Subcutaneous adipose tissue (tissue), 4 donors: ENCODE measurements around the gene RPAP3. TPM values are rescaled to one million over a fixed set of nuclear protein-coding genes. Genes with fewer than 3 reads are reported as not detected.

ENCODE experiments used
- CTCF ChIP-seq: fragments of 450-650 bp; IDR thresholded peaks from one replicate; pipeline ENCODE4 v1.5.1; 2016; ENCODE audit warnings: low read depth, mild to moderate bottlenecking, control low read depth, antibody characterized with exemption, moderate library complexity
- total RNA-seq, 4 donors: library from RNA; depleted of rRNA; stranded (reverse); fragments of >200 nt; gene quantifications; one replicate each; pipeline ENCODE4 v1.1.0, GENCODE V29; 2016

Gene RPAP3
- total RNA-seq, 4 donors from 2014 or later: 10.0 to 24.1 (median 14.2) TPM

GRCh38 chr12:47612953-47613352, 92.9 kb downstream of the RPAP3 start:
- TF ChIP-seq CTCF: no peak

GRCh38 chr12:47611906-47612305, 93.9 kb downstream of the RPAP3 start:
- TF ChIP-seq CTCF: no peak

Other genes with a start within 250 kb of the RPAP3 start
- 1 to 10 TPM in 1 of 4 donors, under 1 TPM in 1, not detected in 2; 0.33 to 3.2 TPM for gene ENDOU, start 19.5 kb upstream of the RPAP3 start, total RNA-seq
- gene RAPGEF3, start 52.9 kb upstream of the RPAP3 start, total RNA-seq: 100 to 1,000 TPM in 1 of 4 donors, 10 to 100 TPM in 3; 36.9 to 223 (median 48.5) TPM
- gene SLC48A1, start 67.2 kb upstream of the RPAP3 start, total RNA-seq: 10 to 100 TPM; 18.9 to 38.4 (median 21.4) TPM
- gene HDAC7, start 113.9 kb upstream of the RPAP3 start, total RNA-seq: 10 to 100 TPM; 25.8 to 72.9 (median 43.0) TPM
- 1 to 10 TPM; 1.9 to 6.0 (median 3.6) TPM for gene VDR, start 199.0 kb upstream of the RPAP3 start, total RNA-seq